GM10248 (cell line): Measurements from ENCODE around the gene PHACTR1.

Experiments used
- CTCF ChIA-PET: fragments of 300-600 bp; sonication (Branson Sonifier 250); formaldehyde crosslinking; extraction: SDS; loops from one replicate; lab custom pipeline; 2021; ENCODE audit warnings: antibody characterized with exemption; lab: Yijun Ruan, JAX
- POLR2A ChIA-PET: fragments of 350-650 bp; sonication (Branson Sonifier 250); formaldehyde crosslinking; extraction: SDS; loops from one replicate; lab custom pipeline; 2020; ENCODE audit warnings: antibody characterized with exemption; lab: Yijun Ruan, JAX
- DNase-seq: peaks from one replicate; pipeline ENCODE4 v3.0.0; 2012; ENCODE audit errors: extremely low spot score
- TF ChIP-seq, protein P1 (sequence below): IDR thresholded peaks from 2 replicates; pipeline ENCODE4 v1.5.1; 2012; ENCODE audit warnings: mild to moderate bottlenecking, low read depth; ENCODE audit errors: extremely low read depth, missing control alignments, control extremely low read depth

The PHACTR1 gene

DNA sequence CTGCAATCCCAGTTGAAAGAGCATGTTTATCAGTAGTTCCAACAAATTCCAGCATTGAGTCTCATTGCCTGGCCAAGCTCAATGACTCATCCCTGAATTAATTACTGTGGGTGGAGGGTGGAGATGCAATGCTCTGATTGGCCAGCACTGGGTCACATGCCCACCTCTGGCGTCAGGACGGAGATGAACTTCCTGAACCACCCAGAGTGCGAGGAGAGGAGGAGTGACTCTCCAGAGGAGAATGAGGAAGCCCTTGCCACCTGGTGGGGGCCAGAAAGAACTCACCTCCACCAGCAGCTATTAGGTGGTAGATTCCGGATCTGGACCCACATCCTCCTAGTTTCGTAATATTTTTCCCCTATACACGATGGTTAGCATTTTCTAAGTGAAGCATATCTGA lies 327.8 kb downstream of the PHACTR1 start:
- TF ChIP-seq, protein P1, sequence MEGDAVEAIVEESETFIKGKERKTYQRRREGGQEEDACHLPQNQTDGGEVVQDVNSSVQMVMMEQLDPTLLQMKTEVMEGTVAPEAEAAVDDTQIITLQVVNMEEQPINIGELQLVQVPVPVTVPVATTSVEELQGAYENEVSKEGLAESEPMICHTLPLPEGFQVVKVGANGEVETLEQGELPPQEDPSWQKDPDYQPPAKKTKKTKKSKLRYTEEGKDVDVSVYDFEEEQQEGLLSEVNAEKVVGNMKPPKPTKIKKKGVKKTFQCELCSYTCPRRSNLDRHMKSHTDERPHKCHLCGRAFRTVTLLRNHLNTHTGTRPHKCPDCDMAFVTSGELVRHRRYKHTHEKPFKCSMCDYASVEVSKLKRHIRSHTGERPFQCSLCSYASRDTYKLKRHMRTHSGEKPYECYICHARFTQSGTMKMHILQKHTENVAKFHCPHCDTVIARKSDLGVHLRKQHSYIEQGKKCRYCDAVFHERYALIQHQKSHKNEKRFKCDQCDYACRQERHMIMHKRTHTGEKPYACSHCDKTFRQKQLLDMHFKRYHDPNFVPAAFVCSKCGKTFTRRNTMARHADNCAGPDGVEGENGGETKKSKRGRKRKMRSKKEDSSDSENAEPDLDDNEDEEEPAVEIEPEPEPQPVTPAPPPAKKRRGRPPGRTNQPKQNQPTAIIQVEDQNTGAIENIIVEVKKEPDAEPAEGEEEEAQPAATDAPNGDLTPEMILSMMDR = no peak
- ChIA-PET CTCF (no interaction called here), POLR2A (no interaction called here)
- DNase-seq = no peak

DNA sequence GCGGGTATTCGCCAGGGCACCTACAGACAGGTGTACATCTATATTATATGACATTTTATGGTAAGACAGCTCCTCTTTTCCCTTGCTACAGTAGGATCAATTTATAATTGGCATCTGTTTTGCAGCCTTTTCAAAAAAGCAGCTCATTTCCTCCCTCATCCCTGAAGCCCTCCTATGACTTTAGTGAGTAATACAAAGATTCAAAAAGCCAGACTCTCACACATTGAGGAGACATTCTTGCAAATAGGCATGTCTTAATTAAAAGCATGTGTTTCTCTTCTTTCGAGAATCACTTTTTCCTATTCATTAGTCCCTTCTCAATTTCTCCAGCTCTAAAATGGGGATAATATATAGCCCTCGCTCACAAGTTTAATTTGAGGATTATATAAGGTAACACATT lies 328.3 kb downstream of the PHACTR1 start:
- CTCF ChIA-PET = no interaction called here
- POLR2A ChIA-PET = no interaction called here
- no peak for DNase-seq
- TF ChIP-seq, protein P1 = no peak

DNA sequence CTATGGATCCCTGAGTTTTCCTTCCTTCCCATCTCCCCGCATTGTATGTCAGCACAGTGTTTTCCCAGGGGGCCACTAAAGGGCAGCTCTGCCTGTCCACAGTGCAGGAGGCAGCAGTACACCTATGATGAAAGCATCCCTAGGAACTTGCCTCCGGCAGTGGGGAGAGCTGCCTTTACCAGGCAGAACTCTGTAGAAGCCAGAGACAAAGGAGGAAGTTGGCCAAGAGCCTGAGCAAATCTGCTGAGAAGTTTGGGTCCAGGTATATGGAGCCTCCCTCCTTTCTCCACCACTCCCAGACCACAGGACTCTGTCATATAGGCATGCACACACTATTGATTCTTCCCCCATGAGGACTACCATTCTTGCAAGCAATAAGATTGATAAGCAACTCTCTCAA lies 329.1 kb downstream of the PHACTR1 start:
- TF ChIP-seq, protein P1 = no peak
- ChIA-PET CTCF (no interaction called here), POLR2A (no interaction called here)
- DNase-seq = no peak

DNA sequence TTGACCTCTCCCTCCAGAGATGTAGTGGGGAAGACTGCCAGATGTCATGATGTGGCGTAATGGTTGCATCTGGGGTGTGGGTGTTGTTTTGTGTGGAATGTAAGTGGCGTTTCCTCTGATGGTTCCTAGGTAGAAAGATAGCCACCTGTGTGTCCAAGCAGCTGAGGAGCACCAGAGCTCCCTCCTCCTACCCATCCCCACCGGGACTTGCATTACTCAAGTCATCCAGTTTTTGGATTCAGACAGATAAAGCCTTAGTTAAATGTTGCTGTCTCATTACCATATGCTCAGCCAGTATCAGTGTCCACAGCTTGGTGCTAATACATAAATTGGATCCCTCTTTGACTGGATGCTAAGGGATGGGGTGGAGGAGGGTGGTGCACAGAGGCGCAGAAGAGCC lies 329.5 kb downstream of the PHACTR1 start:
- TF ChIP-seq, protein P1 = no peak
- CTCF ChIA-PET = no interaction called here
- no peak for DNase-seq
- POLR2A ChIA-PET = no interaction called here

DNA sequence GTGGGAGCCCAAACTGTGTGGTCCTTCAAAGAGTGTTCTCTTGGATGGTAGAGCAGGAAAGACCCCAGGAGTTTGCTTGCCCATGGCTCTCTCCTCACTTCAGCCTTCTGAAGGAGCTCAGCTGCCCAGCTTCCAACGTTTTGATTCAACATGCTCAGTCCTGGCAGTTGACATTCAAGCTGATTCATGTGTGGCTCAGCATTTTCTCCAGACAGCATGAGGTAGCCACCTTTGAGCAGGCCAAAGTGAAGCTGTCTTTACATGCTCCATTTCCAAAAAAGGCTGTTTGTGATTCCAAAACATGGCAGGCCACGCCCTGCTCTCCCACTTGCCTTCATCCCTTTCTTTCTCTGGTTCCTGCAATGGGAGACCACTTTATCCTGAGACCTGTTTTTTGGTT lies 331.5 kb downstream of the PHACTR1 start:
- POLR2A ChIA-PET = no interaction called here
- DNase-seq = no peak
- CTCF ChIA-PET = interaction anchor here (1.2 kb wide), 1 partner anchor 10 kb away, joined by 3 read pairs; no protein-coding TSS in a partner anchor
- TF ChIP-seq, protein P1 = no peak

DNA sequence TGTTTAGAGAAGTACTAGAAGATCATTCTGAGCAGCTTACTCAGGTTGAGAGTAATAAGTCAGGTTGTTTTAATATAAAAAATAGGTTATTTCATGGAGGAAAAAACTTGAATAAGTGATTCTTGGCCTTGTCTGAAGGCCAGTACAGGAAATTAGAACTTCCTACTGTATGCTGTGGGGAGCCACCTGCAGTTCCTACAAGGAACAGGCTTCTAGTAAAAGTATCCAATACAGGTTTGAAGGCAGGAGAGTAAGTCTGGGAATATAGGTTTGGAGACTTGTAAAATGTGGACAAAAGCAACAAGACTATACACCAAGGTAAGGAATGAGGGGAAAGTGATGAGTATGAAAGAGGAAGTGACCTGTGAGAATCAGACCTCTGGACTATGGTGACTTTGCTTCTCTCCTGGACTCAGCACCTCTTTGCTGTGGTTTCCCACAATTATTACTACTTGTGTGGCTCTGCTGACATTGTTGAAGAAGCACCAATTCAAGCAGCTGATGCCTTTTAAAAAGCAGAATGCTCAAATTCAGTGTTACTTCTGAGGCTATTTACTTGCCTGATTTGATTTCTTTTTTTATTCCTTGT lies 333.2 kb downstream of the PHACTR1 start:
- CTCF ChIA-PET = no interaction called here
- TF ChIP-seq, protein P1 = no peak
- no peak for DNase-seq
- POLR2A ChIA-PET = no interaction called here

DNA sequence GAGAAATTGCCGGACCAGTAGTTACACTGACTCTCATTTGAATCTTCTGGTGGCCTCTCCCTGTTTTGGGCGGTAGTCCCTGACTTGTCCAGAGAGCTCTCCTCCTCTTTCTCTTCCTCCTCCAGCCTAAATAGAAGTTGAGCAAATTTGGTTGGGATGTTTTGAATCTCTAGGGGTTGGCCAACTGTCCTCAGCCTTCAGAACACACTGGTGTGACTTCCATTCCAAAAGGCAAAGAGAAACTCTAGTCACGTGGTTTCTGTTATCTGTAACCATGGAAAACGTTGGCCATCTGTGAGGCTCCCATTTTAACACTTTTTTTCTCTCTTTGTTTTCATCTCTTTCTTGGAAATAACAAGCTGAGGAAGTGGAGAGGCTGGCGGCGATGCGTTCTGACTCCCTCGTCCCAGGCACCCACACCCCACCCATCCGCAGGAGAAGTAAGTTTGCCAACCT lies 336.5 kb downstream of the PHACTR1 start:
- DNase-seq = no peak
- ChIA-PET CTCF (no interaction called here), POLR2A (no interaction called here)
- TF ChIP-seq, protein P1 = no peak
